SK-N-SH (cell line): Measurements from ENCODE around the gene USHBP1. TPM values are rescaled to one million over a fixed set of nuclear protein-coding genes. Genes with fewer than 3 reads are reported as not detected.

Experiments used
- CTCF ChIA-PET: fragments of 300-600, 350-600 bp; formaldehyde crosslinking; extraction: SDS; loops from one replicate; lab custom pipeline; 2021; lab: Yijun Ruan, JAX
- POLR2A ChIA-PET: fragments of 350-600 bp; sonication (Branson Sonifier 250); formaldehyde crosslinking; extraction: SDS; loops from one replicate; lab custom pipeline; 2020; ENCODE audit warnings: antibody characterized with exemption, inconsistent platforms; lab: Yijun Ruan, JAX
- DNase-seq: peaks from one replicate; pipeline ENCODE4 v3.0.0; 2012
- H2AFZ ChIP-seq: fragments of 200-600 bp; sonication (generic); 2 replicates; pipeline ENCODE4 v1.8.1; 2016; ENCODE audit warnings: antibody characterized with exemption, mild to moderate bottlenecking, low read depth
- H3F3A ChIP-seq: fragments of 200-600 bp; sonication (generic); replicated peaks from 2 replicates; pipeline ENCODE3; 2016; ENCODE audit warnings: antibody characterized with exemption, mild to moderate bottlenecking; ENCODE audit not compliant: insufficient read depth
- H3K27ac ChIP-seq, 2 experiments: fragments of 200-500 bp in 1 of 2; fragments of 200-600 bp in 1 of 2; sonication (Bioruptor generic) in 1 of 2; sonication (generic), shearing (Covaris generic) in 1 of 2; 2 replicates each; pipeline versions ENCODE4 v1.5.1 to v1.6.1; 2014 to 2016; ENCODE audit warnings: low read depth in 2 of 2, inconsistent platforms in 1 of 2, low read length in 1 of 2, mild to moderate bottlenecking in 1 of 2, mixed read lengths in 1 of 2
- H3K27me3 ChIP-seq: fragments of 200-600 bp; sonication (generic), shearing (Covaris generic); 2 replicates; pipeline ENCODE4 v1.6.1; 2016; ENCODE audit warnings: mixed run types; ENCODE audit not compliant: insufficient read depth
- H3K36me3 ChIP-seq, 2 experiments: fragments of 200-500 bp in 1 of 2; fragments of 200-600 bp in 1 of 2; sonication (Bioruptor generic) in 1 of 2; sonication (generic) in 1 of 2; replicated peaks in 1 of 2; 2 replicates each; pipeline versions ENCODE3 to v1.5.1; 2014 to 2016; ENCODE audit warnings: low read length in 1 of 2, mild to moderate bottlenecking in 1 of 2; ENCODE audit not compliant: insufficient read depth in 2 of 2, control insufficient read depth in 1 of 2
- H3K4me1 ChIP-seq, 2 experiments: fragments of 200-500 bp in 1 of 2; fragments of 200-600 bp in 1 of 2; sonication (Bioruptor generic) in 1 of 2; sonication (generic), shearing (Covaris generic) in 1 of 2; 2 replicates each; pipeline versions ENCODE4 v1.5.1 to v1.6.1; 2014 to 2016; ENCODE audit warnings: low read depth in 1 of 2, low read length in 1 of 2, mixed run types in 1 of 2; ENCODE audit not compliant: insufficient read depth in 2 of 2, control insufficient read depth in 1 of 2
- H3K4me2 ChIP-seq: fragments of 200-600 bp; sonication (generic), shearing (Covaris generic); 2 replicates; pipeline ENCODE4 v1.6.1; 2017; ENCODE audit warnings: mixed run types
- H3K4me3 ChIP-seq, 2 experiments: fragments of 200-500 bp in 1 of 2; fragments of 200-600 bp in 1 of 2; sonication (Bioruptor generic) in 1 of 2; sonication (generic), shearing (Covaris generic) in 1 of 2; 2 replicates each; pipeline versions ENCODE4 v1.5.1 to v1.8.1; 2014 to 2016; ENCODE audit warnings: low read depth in 2 of 2, inconsistent platforms in 1 of 2, low read length in 1 of 2, mild to moderate bottlenecking in 1 of 2, mixed read lengths in 1 of 2, moderate library complexity in 1 of 2
- H3K79me2 ChIP-seq: fragments of 200-600 bp; sonication (generic); 2 replicates; pipeline ENCODE4 v1.8.1; 2017; ENCODE audit warnings: mild to moderate bottlenecking; ENCODE audit not compliant: insufficient read depth
- H3K9ac ChIP-seq: fragments of 200-600 bp; sonication (generic); 2 replicates; pipeline ENCODE4 v1.6.1; 2017; ENCODE audit warnings: mixed run types
- H3K9me2 ChIP-seq: fragments of 200-600 bp; sonication (generic); 2 replicates; pipeline ENCODE4 v1.6.1; 2017; ENCODE audit warnings: mixed run types
- H3K9me3 ChIP-seq: fragments of 200-600 bp; sonication (generic); 2 replicates; pipeline ENCODE4 v1.6.1; 2017; ENCODE audit warnings: mixed run types, mild to moderate bottlenecking, moderate library complexity
- H4K20me1 ChIP-seq: fragments of 200-600 bp; sonication (generic); 2 replicates; pipeline ENCODE4 v1.6.1; 2017; ENCODE audit warnings: mild to moderate bottlenecking, mixed run types; ENCODE audit not compliant: insufficient read depth
- EZH2phosphoT487 ChIP-seq: fragments of 200-600 bp; sonication (generic); IDR thresholded peaks from 2 replicates; pipeline ENCODE4 v1.6.1; 2017; ENCODE audit warnings: low read depth, mixed run types, mild to moderate bottlenecking, antibody characterized with exemption, moderate library complexity, borderline replicate concordance
- FOSL2 ChIP-seq: IDR thresholded peaks from 2 replicates; pipeline ENCODE4 v1.4.0; 2012; ENCODE audit warnings: low read depth, mild to moderate bottlenecking, moderate library complexity, borderline replicate concordance
- FOXJ3 ChIP-seq: sonication (generic); formaldehyde crosslinking; IDR thresholded peaks from 2 replicates; pipeline ENCODE4 v1.5.1; 2020; ENCODE audit warnings: mild to moderate bottlenecking, missing genetic modification reagents
- FOXM1 ChIP-seq: IDR thresholded peaks from 2 replicates; pipeline ENCODE4 v1.4.0; 2012; ENCODE audit warnings: low read depth, mild to moderate bottlenecking
- GABPA ChIP-seq: IDR thresholded peaks from 2 replicates; pipeline ENCODE4 v1.4.0; 2012; ENCODE audit warnings: low read depth, mild to moderate bottlenecking
- GATA2 ChIP-seq: sonication (generic); formaldehyde crosslinking; IDR thresholded peaks from 2 replicates; pipeline ENCODE4 v1.5.0; 2020; ENCODE audit warnings: mild to moderate bottlenecking, missing genetic modification reagents
- NFIC ChIP-seq: IDR thresholded peaks from 2 replicates; pipeline ENCODE4 v1.4.0; 2012; ENCODE audit warnings: borderline replicate concordance
- RXRA ChIP-seq: IDR thresholded peaks from 2 replicates; pipeline ENCODE4 v1.4.0; 2012; ENCODE audit warnings: low read depth, mild to moderate bottlenecking, borderline replicate concordance
- SIN3A ChIP-seq: IDR thresholded peaks from 2 replicates; pipeline ENCODE4 v1.6.1; 2012; ENCODE audit warnings: low read depth, mild to moderate bottlenecking, low read length, moderate library complexity, borderline replicate concordance
- YY1 ChIP-seq: IDR thresholded peaks from 2 replicates; pipeline ENCODE4 v1.4.0; 2012; ENCODE audit warnings: low read depth, mild to moderate bottlenecking
- WGBS: methylation state at CpG from one replicate; pipeline ENCODE4 v1.1.6; 2017; ENCODE audit warnings: low lambda C conversion rate; 5-methylcytosine and 5-hydroxymethylcytosine counted together
- polyA plus RNA-seq, 3 experiments: library from polyadenylated mRNA; depleted of rRNA; stranded (reverse); fragments of >200 nt; gene quantifications; 2 replicates each; pipeline ENCODE4 v1.2.3, GENCODE V29; 2012
- TF ChIP-seq, protein P1 (sequence below): IDR thresholded peaks from 2 replicates; pipeline ENCODE4 v1.6.1; 2012; ENCODE audit warnings: mild to moderate bottlenecking, low read depth, low read length, moderate library complexity
- TF ChIP-seq, protein P2 (sequence below): IDR thresholded peaks from 2 replicates; pipeline ENCODE4 v1.4.0; 2012; ENCODE audit warnings: low read depth, borderline replicate concordance
- TF ChIP-seq, protein P3 (sequence below): IDR thresholded peaks from 2 replicates; pipeline ENCODE4 v1.4.0; 2012; ENCODE audit warnings: low read depth, borderline replicate concordance
- TF ChIP-seq, protein P4 (sequence below): fragments of 150-350 bp; IDR thresholded peaks from 2 replicates; pipeline ENCODE4 v1.6.1; 2017; ENCODE audit warnings: antibody characterized with exemption, low read length, low read depth, borderline replicate concordance

USHBP1 gene
- polyA plus RNA-seq, 1 of the 3 experiments (the other 2 are of a cell fraction): 0.03 TPM

DNA sequence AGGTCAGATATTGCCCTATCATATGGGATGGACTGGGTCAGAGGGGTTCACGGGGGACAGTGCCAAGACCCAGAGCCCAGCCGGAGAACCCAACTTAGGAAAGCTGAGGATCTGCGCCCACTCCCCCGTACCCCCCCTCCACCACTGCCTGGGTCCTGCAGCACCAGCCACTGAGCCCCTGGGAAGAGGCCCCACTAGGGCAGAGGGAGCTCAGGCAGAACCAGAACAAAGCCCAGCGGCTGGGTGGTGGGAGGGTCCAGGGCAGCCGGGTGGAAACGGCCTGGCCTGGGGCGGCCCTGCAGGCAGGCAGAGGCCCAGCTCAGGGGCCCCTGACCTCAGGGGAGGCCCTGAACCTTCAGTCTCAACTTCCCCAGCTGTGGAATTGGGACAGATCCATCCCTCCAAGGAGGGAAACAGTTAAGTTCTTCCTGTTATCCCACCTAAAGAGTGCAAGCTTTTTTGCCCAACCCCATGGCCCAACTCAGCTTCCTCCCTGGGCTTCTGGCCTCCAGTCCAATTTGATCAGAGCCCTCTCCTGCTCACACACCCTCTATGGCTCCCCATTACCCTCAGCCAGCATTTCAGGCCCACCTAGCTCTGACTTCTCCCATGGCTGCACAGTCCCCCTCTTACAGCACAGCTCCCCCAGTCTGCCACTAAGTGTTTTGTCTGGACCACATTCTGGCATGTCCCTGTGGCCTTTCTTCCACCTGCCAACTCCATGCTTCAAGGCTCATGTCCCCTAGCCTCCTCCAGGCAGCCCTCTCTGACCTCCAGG is 21.9 kb downstream of the USHBP1 start:
- Histone ChIP-seq H3K9ac (no peak overlapping the region; the same call in 1 of the 2 replicates), H2AFZ (no peak overlapping the region), H3K27ac (no peak overlapping the region), H3K36me3 (peaks cover 3 to 7% of the 10 kb centered on the region in 2 experiments), H3F3A (peaks cover 17% of the 10 kb centered on the region), H3K9me2 (no peaks in the 10 kb centered on the region), H3K4me1 (peaks cover 6 to 19% of the 10 kb centered on the region in 2 experiments; a peak in 2 of 4 replicates), H3K79me2 (peaks cover 70% of the 10 kb centered on the region), H3K4me2 (peak overlapping the region; percentile 99), H4K20me1 (peaks cover 16% of the 10 kb centered on the region; the same call in 1 of the 2 replicates), H3K27me3 (no peaks in the 10 kb centered on the region), H3K9me3 (no peaks in the 10 kb centered on the region), H3K4me3 (peak overlapping the region; percentile 92 to 97)
- no peak for DNase-seq
- ChIA-PET POLR2A (interaction anchor here (0.8 to 3.7 kb wide), 4 partner anchors 25 to 63 kb away, joined by 4 to 15 read pairs (median 8); partner anchors contain the start of genes ANKLE1, BABAM1, MRPL34 and USE1), CTCF (interaction anchor here (0.8 to 3.1 kb wide), 6 partner anchors 8 to 103 kb away, joined by 3 to 13 read pairs (median 3); partner anchors contain the start of gene USE1)
- WGBS: 100% methylated on average over 3 of the region's 8 CpGs
- TF ChIP-seq FOSL2 (no peak), YY1 (no peak), GATA2 (no peak), GABPA (no peak), RXRA (no peak), FOXM1 (no peak), FOXJ3 (CRISPR knock-in tag) (no peak), SIN3A (no peak), EZH2phosphoT487 (no peak), NFIC (no peak)
- TF ChIP-seq, protein P1, sequence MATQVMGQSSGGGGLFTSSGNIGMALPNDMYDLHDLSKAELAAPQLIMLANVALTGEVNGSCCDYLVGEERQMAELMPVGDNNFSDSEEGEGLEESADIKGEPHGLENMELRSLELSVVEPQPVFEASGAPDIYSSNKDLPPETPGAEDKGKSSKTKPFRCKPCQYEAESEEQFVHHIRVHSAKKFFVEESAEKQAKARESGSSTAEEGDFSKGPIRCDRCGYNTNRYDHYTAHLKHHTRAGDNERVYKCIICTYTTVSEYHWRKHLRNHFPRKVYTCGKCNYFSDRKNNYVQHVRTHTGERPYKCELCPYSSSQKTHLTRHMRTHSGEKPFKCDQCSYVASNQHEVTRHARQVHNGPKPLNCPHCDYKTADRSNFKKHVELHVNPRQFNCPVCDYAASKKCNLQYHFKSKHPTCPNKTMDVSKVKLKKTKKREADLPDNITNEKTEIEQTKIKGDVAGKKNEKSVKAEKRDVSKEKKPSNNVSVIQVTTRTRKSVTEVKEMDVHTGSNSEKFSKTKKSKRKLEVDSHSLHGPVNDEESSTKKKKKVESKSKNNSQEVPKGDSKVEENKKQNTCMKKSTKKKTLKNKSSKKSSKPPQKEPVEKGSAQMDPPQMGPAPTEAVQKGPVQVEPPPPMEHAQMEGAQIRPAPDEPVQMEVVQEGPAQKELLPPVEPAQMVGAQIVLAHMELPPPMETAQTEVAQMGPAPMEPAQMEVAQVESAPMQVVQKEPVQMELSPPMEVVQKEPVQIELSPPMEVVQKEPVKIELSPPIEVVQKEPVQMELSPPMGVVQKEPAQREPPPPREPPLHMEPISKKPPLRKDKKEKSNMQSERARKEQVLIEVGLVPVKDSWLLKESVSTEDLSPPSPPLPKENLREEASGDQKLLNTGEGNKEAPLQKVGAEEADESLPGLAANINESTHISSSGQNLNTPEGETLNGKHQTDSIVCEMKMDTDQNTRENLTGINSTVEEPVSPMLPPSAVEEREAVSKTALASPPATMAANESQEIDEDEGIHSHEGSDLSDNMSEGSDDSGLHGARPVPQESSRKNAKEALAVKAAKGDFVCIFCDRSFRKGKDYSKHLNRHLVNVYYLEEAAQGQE: no peak
- TF ChIP-seq, protein P2, sequence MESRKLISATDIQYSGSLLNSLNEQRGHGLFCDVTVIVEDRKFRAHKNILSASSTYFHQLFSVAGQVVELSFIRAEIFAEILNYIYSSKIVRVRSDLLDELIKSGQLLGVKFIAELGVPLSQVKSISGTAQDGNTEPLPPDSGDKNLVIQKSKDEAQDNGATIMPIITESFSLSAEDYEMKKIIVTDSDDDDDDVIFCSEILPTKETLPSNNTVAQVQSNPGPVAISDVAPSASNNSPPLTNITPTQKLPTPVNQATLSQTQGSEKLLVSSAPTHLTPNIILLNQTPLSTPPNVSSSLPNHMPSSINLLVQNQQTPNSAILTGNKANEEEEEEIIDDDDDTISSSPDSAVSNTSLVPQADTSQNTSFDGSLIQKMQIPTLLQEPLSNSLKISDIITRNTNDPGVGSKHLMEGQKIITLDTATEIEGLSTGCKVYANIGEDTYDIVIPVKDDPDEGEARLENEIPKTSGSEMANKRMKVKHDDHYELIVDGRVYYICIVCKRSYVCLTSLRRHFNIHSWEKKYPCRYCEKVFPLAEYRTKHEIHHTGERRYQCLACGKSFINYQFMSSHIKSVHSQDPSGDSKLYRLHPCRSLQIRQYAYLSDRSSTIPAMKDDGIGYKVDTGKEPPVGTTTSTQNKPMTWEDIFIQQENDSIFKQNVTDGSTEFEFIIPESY: no peak
- TF ChIP-seq, protein P3, sequence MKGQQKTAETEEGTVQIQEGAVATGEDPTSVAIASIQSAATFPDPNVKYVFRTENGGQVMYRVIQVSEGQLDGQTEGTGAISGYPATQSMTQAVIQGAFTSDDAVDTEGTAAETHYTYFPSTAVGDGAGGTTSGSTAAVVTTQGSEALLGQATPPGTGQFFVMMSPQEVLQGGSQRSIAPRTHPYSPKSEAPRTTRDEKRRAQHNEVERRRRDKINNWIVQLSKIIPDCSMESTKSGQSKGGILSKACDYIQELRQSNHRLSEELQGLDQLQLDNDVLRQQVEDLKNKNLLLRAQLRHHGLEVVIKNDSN: no peak
- TF ChIP-seq, protein P4, sequence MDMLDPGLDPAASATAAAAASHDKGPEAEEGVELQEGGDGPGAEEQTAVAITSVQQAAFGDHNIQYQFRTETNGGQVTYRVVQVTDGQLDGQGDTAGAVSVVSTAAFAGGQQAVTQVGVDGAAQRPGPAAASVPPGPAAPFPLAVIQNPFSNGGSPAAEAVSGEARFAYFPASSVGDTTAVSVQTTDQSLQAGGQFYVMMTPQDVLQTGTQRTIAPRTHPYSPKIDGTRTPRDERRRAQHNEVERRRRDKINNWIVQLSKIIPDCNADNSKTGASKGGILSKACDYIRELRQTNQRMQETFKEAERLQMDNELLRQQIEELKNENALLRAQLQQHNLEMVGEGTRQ: no peak
- TF ChIP-seq, all 33 proteins: peak for 0
